GM21390 (cell line): Measurements from ENCODE around the gene ANGPTL1.

ENCODE experiments used
- ATAC-seq: cut with Tn5 transposase; IDR thresholded peaks from one replicate; pipeline ENCODE4 v1.9.1; 2021; ENCODE audit not compliant: unreplicated experiment

The ANGPTL1 gene

GRCh38 chr1:178870944-178871343 lies at the start of gene ANGPTL1:
Gene ANGPTL1 (minus strand): TSS chr1:178871077. CDS start chr1:178865776, 5,301 bp downstream.
- ATAC-seq, result no peak

GRCh38 chr1:178919581-178919980 lies 48.7 kb upstream of the ANGPTL1 start:
- no peak for ATAC-seq

DNA sequence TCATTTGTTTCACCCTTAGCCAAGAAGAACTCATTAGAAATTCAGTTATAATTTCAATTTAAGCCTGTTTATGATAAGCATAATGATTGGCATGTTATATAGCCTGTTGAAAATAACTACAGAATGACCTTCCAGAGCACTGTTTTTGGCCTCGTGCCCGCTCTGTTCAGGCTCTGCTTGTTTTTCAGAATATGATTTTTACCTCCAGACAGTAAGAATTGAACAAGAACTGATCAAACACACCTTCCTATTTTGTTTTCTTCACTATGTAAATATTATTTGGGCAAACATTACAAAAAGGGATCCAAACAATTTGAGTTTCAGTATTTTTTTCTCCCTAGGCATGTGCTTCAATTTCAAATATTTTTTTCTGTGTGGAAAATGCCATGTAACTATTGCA lies 48.1 kb upstream of the ANGPTL1 start:
- ATAC-seq, result no peak

- no peak for ATAC-seq
Measured at GRCh38 chr1:178918308-178918707, 47.4 kb upstream of the ANGPTL1 start.

GRCh38 chr1:178916448-178917174 lies 45.7 kb upstream of the ANGPTL1 start:
- no peak for ATAC-seq

GRCh38 chr1:178912597-178912996 lies 41.7 kb upstream of the ANGPTL1 start:
- ATAC-seq, result no peak

GRCh38 chr1:178910023-178910422 lies 39.1 kb upstream of the ANGPTL1 start:
- ATAC-seq, result no peak

DNA sequence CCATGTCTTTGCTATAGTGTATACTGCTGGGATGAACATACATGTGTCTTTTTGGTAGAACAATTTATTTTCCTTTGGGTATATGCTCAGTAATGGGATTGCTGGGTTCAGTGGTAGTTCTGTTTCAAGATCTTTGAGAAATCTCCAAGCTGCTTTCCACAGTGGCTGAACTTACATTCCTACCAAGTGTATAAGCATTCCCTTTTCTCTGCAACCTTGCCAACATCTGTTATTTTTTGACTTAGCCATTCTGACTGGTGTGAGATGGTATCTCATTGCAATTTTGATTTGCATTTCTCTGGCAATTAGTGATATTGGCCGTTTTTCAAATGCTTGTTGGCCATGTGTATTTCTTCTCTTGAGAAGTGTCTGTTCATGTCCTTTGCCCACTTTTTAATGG lies 37.5 kb upstream of the ANGPTL1 start:
- ATAC-seq, result no peak

DNA sequence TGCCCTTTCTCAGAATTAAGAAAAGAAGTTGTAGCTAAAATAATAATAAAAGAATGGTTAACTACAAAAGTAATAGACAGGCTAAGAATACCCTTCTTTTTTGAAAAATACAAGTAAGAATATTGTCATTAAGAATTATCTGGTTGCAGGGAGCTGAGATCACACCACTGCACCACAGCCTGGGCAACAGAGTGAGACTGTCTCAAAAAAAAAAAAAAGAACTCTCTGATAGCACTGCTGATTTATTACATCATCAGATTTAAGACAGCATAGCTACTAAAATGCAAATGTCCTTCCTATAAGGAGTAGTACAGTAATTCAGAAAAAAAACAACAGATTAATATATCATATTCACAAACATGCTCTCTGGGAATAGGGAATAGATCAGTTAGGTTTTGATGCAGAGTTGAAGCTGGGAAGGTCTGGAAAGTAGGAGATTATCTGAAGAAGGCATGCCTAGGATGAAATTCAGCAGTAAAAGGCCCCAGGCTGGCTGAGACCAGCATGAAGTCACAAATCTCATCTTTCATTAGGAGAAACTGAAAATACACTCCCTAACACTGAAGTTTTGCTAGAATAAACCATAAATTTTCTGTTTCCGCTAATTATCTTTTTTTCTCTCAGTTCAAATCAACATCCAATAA lies 30.7 kb upstream of the ANGPTL1 start:
- ATAC-seq, result no peak

- ATAC-seq, result no peak
Measured at GRCh38 chr1:178899402-178899801, 28.5 kb upstream of the ANGPTL1 start.

GRCh38 chr1:178898401-178898800 lies 27.5 kb upstream of the ANGPTL1 start:
- ATAC-seq, result no peak

GRCh38 chr1:178895928-178896327 lies 25.1 kb upstream of the ANGPTL1 start:
- no peak for ATAC-seq

DNA sequence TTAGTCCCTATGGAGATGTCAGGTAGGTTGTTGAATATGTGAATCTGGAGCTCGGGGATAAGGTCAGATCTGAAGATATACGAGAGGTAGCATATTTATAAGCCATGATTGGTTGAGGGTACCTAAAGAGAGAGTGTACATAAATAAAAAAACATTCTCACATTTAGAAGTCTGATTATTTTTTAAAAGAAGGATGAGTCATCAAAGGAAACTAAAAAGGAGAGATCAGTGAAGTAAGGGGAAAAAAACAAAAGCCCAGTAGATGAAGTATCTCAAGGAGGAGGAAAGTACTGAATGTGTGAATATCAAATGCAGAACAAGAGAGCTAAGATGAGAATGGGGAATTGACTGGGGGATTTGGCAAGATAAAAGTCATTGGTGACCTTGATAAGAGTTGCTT lies 15.7 kb upstream of the ANGPTL1 start:
- no peak for ATAC-seq

GRCh38 chr1:178885869-178886268 lies 15.0 kb upstream of the ANGPTL1 start:
- no peak for ATAC-seq

GRCh38 chr1:178881950-178882349 lies 11.1 kb upstream of the ANGPTL1 start:
- no peak for ATAC-seq

GRCh38 chr1:178877896-178878295 lies 7.0 kb upstream of the ANGPTL1 start:
- no peak for ATAC-seq

DNA sequence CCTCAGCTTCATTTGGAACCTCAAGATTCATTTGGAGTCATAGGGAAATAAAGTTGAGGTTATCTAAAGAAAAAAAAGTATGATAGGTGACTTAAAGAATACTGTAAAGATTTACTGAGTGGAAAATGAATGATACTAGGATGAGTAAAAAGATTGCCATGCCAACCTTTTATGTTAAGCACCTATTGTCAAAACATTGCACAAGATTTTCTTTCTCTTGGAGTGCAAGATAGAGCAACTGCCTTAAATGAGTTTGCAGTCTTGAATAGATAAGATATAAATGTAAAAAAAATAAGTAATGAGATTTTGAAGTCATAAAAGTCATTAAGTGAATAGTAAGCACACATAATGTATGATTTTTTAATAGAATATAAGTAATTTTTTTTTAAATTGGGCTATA lies 5.1 kb upstream of the ANGPTL1 start:
- ATAC-seq, result no peak

DNA sequence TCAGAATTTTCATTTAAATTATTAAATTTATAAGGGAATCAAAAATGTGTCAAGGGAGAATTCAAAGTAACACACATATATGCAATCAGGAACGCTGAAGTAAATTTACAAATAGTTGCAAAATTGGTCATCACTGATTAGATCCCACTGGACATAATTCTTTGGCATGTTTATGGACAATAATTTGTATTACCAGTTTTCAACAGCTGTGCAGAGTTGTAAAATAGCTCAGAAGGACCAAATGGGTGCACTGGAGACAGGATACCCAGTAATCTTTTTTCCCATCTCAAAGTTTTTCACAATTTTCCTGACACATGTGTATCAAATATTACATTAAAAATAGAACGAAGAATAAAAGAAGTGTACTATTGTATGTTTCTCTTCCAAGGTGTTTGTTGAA lies 4.1 kb upstream of the ANGPTL1 start:
- ATAC-seq, result no peak

- no peak for ATAC-seq
Measured at GRCh38 chr1:178871551-178872320, 859 bp upstream of the ANGPTL1 start.

- no peak for ATAC-seq
Measured at GRCh38 chr1:178870221-178870620, 656 bp downstream of the ANGPTL1 start.

- ATAC-seq, result no peak
Measured at GRCh38 chr1:178869119-178869697, 1.7 kb downstream of the ANGPTL1 start.

- ATAC-seq, result no peak
Measured at GRCh38 chr1:178868706-178869105, 2.2 kb downstream of the ANGPTL1 start.
